NCI-H345 treated with DMSO at 0.1 percent for 48 hours (cell line): ENCODE data around the gene TBC1D9.
"Not testable (repeated sequence)": the region's sequence is repeated elsewhere in the genome, so short reads cannot be mapped to it uniquely, and the experiment has no call there.

ENCODE experiments used
- DNase-seq: peaks from one replicate; lab custom pipeline; 2025; ENCODE audit not compliant: unreplicated experiment; lab: John Stamatoyannopoulos, UW

Gene TBC1D9

GRCh38 chr4:140756319-140757231, at the start of gene TBC1D9:
Gene TBC1D9, minus strand, starts transcription at chr4:140756385. Its CDS starts 340 bp downstream, at chr4:140756045.
- DNase-seq = peak; percentile 70

DNA sequence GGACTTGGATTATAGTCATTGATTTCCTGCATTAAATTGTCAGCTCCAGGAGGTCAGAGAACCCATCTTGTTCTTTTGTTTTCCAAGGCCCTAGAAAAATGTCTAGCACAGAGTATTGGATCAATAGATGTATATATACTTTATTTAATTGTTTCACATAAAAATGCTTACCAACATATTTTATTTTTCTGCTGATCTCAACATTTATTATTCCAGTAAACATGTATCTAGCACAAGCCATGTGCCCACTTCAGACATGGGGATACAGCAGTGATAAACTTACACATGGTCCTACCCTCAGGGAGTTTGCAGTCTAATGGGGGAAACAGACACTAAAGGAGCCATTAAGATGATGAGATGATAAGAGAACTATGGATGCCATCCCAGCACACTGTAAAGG, 49.1 kb upstream of the TBC1D9 start:
- DNase-seq = no peak

GRCh38 chr4:140802591-140802990, 46.4 kb upstream of the TBC1D9 start:
- no peak for DNase-seq

DNA sequence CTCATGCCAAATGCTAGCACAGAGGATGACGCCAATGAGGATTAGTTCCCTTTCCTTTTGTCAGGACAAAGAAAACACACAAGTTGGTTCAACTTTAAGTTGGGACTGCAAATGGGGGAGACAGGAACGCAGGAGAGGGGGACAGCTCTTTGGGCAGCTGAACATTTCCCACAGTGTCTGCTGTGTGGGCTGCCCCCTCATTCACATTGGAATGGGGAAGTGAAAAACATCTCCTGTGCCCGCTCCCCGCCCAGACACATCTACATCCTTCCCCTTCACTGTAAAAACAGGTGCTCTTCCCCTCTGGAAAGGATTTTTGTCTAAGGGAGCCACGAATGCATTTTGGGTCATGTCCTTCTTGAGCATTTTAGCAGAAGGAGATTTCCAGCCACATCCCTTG, 44.5 kb upstream of the TBC1D9 start:
- DNase-seq = no peak

- no peak for DNase-seq
Observed at GRCh38 chr4:140799686-140800225, 43.6 kb upstream of the TBC1D9 start.

- no peak for DNase-seq
Observed at GRCh38 chr4:140793291-140793690, 37.1 kb upstream of the TBC1D9 start.

- no peak for DNase-seq
Observed at GRCh38 chr4:140790765-140791164, 34.6 kb upstream of the TBC1D9 start.

- DNase-seq = no peak
Observed at GRCh38 chr4:140790171-140790570, 34.0 kb upstream of the TBC1D9 start.

DNA sequence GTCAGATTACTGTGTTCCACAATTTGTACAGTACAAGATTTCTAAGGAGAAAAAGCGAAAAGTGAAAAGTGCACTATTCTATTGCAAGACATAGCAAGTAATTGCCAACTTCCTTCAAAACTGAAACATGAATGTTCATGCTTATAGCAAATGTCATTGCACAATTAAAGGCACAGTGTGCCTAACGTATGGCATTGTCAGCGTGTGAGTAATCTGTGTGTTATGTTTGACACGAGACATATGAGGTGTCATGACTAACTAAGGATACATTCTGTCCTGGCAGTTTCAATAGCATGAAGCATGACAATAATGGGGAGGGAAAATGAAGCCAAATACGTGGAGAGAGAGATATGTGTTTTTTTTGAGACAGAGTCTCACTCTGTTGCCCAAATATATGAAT, 33.6 kb upstream of the TBC1D9 start:
- no peak for DNase-seq

GRCh38 chr4:140782787-140783186, 26.6 kb upstream of the TBC1D9 start:
- not testable (repeated sequence) for DNase-seq

DNA sequence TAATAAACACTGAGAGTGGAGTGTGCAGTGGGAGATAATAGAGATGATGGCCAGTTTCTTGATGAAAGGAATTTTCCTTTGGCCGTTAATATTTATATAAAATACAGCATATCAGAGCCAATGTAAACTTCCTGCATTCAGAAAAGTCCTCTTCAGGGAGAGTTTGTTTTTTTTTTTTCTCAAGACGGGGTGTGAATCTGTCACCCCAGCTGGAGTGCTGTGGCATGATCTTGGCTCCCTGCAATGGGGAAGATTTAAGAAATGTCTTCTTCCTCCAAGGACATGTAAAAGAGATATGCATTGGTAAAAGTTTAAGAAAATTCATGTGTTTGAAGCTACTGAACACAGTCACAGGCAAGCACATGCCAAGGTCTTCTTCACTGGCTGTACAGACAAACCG, 25.4 kb upstream of the TBC1D9 start:
- DNase-seq = no peak

DNA sequence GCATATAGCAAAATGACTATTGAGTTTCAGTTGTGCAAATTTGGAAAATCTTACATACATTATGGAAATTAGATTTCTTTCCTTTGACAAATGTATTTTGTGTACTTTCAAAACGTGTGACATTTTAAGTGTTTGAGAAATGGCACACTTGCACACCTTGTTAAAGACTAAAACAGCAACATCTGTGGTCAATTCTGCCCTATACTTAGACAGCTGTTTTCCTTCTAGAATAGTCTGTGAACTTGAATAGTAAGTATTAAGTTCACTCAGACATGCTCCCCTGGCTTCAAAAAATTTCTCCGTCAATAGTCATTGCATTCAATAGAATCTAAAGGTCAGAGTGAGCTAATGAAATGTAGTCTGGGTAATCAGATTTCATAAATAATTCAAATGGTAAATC, 21.7 kb upstream of the TBC1D9 start:
- no peak for DNase-seq

GRCh38 chr4:140777386-140777785, 21.2 kb upstream of the TBC1D9 start:
- DNase-seq = no peak

GRCh38 chr4:140776556-140776955, 20.4 kb upstream of the TBC1D9 start:
- DNase-seq = no peak

DNA sequence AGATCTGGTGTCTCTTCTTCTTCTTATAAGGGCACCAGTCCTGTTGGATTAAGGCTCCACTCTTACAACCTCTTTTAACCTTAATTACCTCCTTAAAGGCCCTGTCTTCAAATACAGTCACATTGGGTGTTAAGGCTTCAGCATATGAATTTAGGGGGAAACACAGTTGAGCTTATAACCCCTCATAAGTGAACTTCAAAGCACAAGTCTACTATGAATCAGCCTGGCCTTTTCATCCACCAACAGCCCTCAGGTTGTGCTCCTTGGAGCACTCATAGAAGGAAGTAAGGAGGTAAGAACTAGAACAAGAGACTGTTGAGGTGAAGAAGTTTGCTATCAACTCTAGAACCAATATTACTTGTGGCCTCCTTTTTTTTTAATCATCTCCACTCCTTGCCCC, 18.8 kb upstream of the TBC1D9 start:
- DNase-seq = no peak

DNA sequence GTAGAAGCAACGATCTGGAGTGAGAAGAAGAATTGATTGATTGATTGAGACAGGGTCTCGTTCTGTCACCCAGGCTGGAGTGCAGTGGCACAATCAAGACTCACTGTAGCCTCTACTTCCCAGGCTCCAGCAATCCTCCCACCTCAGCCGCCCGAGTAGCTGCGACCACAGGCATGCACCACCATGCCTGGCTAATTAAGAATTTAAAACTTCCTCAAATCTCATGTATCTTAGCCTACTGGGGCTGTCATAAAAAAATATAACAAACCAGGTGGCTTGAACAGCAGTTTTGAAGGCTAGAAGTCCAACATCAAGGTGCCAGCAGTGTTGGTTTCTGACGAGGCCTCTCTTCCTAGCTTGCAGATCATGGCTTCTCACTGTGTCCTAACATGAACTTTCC, 18.3 kb upstream of the TBC1D9 start:
- DNase-seq = no peak

DNA sequence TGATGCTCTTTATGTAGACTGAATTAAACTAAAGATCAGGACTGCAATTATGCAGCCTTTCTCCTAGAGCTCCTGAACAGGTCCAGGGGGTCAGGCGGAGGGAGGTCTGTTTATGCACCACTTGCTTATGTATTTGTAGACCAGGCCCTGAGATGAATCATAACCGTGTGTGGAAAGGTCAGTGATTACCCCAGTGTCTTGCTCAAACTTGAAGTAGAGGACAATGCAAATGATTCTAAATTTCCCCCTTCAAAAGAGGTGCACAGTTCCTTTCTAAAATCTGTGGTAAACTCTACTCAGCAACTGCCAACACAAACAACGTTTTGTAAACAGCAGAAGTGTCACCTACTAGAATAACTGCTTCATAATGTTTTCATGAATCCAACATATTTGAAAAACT, 13.0 kb upstream of the TBC1D9 start:
- no peak for DNase-seq

GRCh38 chr4:140764785-140765392, 8.7 kb upstream of the TBC1D9 start:
- DNase-seq = no peak

DNA sequence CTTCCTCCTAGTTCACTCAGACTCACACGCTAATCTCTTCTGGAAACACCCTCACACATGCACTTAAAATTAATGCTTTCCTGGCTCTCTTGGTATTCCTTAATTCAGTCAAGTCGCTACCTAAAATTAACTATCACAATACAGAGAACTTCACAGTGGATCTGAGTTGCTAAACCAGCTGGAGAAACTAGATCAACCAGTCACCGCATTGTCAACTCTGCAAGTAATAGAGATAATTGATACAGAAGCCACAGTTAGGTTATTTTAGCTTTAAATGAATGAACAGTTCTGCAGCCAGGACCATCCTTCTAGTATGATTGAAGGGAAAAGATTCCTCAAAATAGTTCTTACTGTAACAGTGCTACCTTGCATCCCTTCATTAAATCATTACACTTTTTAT, 6.0 kb upstream of the TBC1D9 start:
- no peak for DNase-seq

GRCh38 chr4:140757232-140757630, 1.0 kb upstream of the TBC1D9 start:
- no peak for DNase-seq

DNA sequence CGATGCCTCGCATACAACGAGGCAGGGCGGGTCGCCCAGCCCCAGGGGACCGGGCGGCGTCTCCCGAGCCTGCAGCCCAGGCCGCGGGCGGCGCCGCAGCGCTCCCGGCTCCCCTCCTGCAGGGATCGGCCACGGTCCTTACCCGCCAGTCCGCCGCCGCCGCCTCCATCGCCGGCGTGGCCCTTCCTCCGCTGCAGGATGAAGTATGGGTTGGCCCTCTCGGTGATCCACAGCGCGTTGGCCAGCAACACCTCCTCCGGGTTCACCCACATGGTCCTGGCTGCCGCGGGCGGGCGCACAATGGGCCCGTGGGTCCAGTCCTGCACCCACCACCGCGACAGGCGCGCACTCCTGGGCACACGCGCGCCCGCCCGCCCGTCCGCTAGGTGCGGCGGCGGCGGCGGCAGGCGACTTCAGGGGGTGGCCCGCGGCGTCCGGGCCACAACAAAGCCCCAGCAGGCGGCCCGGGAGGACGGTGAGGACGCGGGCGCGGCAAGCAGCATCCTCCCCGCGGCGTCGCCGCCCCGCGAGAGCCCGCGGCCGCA, 339 bp downstream of the TBC1D9 start:
- no peak for DNase-seq
